RWPE1 (cell line): ENCODE measurements around the gene LIX1L.

ENCODE experiments used
- CTCF ChIA-PET: fragments of 350-600 bp; sonication (Branson Sonifier 250); formaldehyde crosslinking; extraction: SDS; loops from one replicate; lab custom pipeline; 2021; lab: Yijun Ruan, JAX
- POLR2A ChIA-PET: fragments of 400-600 bp; formaldehyde crosslinking; extraction: SDS; loops from one replicate; lab custom pipeline; 2020; ENCODE audit warnings: antibody characterized with exemption; ENCODE audit not compliant: low non-redundant PET; lab: Yijun Ruan, JAX
- DNase-seq: peaks from one replicate; pipeline ENCODE4 v3.0.0; 2012; ENCODE audit warnings: low spot score
- H3K27ac ChIP-seq: fragments of 450-650 bp; 2 replicates; pipeline ENCODE4 v1.5.1; 2017
- CTCF ChIP-seq: fragments of 450-650 bp; conservative IDR thresholded peaks from 2 replicates; pipeline ENCODE4 v1.5.1; 2017; ENCODE audit warnings: low read depth, mild to moderate bottlenecking

The LIX1L gene

GRCh38 chr1:145957443-145958319 lies at the start of gene LIX1L:
TSS of gene LIX1L (minus strand) at chr1:145958017. CDS start at chr1:145957927, 90 bp downstream.
- peak; percentile 99 for DNase-seq
- ChIA-PET POLR2A (interaction anchor here (0.8 to 1.0 kb wide), 2 partner anchors 30 kb away, joined by 3 to 6 read pairs; partner anchors contain the start of gene RBM8A), CTCF (interaction anchor here (1.4 kb wide), 1 partner anchor 68 kb away, joined by 4 read pairs; no protein-coding TSS in a partner anchor)
- no peak for TF ChIP-seq CTCF
- peak within 1 kb of the TSS; percentile 98 for H3K27ac ChIP-seq

GRCh38 chr1:146001709-146002108 lies 43.9 kb upstream of the LIX1L start:
- no peak for DNase-seq
- TF ChIP-seq CTCF = no peak
- CTCF ChIA-PET = interaction anchor here (0.6 to 1.4 kb wide), 3 partner anchors 21 to 109 kb away, joined by 4 to 6 read pairs (median 5); no protein-coding TSS in a partner anchor
- no peak overlapping the region for H3K27ac ChIP-seq
- POLR2A ChIA-PET = interaction anchor here (0.5 to 0.6 kb wide), 2 partner anchors 10 to 23 kb away, joined by 4 to 5 read pairs; no protein-coding TSS in a partner anchor

GRCh38 chr1:145999321-146000024 lies 41.7 kb upstream of the LIX1L start:
- CTCF ChIA-PET = interaction anchor here (1.3 kb wide), 1 partner anchor 22 kb away, joined by 4 read pairs; no protein-coding TSS in a partner anchor
- TF ChIP-seq CTCF = no peak
- DNase-seq = no peak

GRCh38 chr1:145997718-145998023 lies 39.9 kb upstream of the LIX1L start:
- ChIA-PET POLR2A (no interaction called here), CTCF (interaction anchor here (0.7 to 0.9 kb wide), 2 partner anchors 10 to 20 kb away, joined by 5 to 6 read pairs; no protein-coding TSS in a partner anchor)
- no peak for TF ChIP-seq CTCF
- DNase-seq = no peak
- H3K27ac ChIP-seq = no peak overlapping the region

More at GRCh38 chr1:145999321-146000024, 41.7 kb upstream of the LIX1L start:
- POLR2A ChIA-PET = no interaction called here
- H3K27ac ChIP-seq = peak overlapping the region; percentile 58; the same call in 1 of the 2 replicates

- no peak for TF ChIP-seq CTCF
- ChIA-PET CTCF (interaction anchor here (0.8 kb wide), 1 partner anchor 10 kb away, joined by 3 read pairs; no protein-coding TSS in a partner anchor), POLR2A (no interaction called here)
- no peak for DNase-seq
- peak overlapping the region; percentile 92 for H3K27ac ChIP-seq
Observed at GRCh38 chr1:145997016-145997717, 39.4 kb upstream of the LIX1L start.
